Body of pancreas (tissue), 4 donors: ENCODE results near the gene SFR1. TPM values are rescaled to one million over a fixed set of nuclear protein-coding genes. Genes with fewer than 3 reads are reported as not detected.

Experiments
- ATAC-seq: fragments of 150-250 bp; one replicate; pipeline ENCODE4 v1.9.1; 2016
- DNase-seq, 4 donors: peaks; one replicate each; pipeline ENCODE4 v3.0.0-alpha.2; 2019
- H3K27ac ChIP-seq, 4 donors: fragments of 200-600 bp; sonication (generic); 1 replicate in 3 of 4; 2 replicates in 1 of 4; pipeline versions ENCODE4 v1.5.1 to v1.6.1; 2016 to 2019; ENCODE audit warnings: mild to moderate bottlenecking in 1 of 4, mixed read lengths in 1 of 4, moderate library complexity in 1 of 4
- H3K27me3 ChIP-seq, 2 donors: fragments of 200-600 bp; sonication (generic); one replicate each; pipeline ENCODE4 v1.6.0; 2016; ENCODE audit warnings: mild to moderate bottlenecking in 1 of 2
- H3K36me3 ChIP-seq, 2 donors: fragments of 200-600 bp; sonication (generic); replicated peaks in 1 of 2; 2 replicates each; pipeline ENCODE4 v1.5.1; 2016; ENCODE audit warnings: low read depth in 2 of 2; ENCODE audit not compliant: insufficient read depth in 1 of 2
- H3K4me1 ChIP-seq: fragments of 200-600 bp; sonication (generic); one replicate; pipeline ENCODE4 v1.6.0; 2016
- H3K4me3 ChIP-seq, 2 donors: fragments of 200-600 bp; sonication (generic); 1 replicate in 1 of 2; 2 replicates in 1 of 2; pipeline ENCODE4 v1.5.1; 2016 to 2019
- H3K9me3 ChIP-seq, 3 donors: fragments of 200-600 bp; sonication (generic); 1 replicate in 2 of 3; 2 replicates in 1 of 3; pipeline ENCODE4 v1.5.1; 2016
- POLR2A ChIP-seq, 3 donors: fragments of 450-650 bp; IDR thresholded peaks; one replicate each; pipeline ENCODE4 v1.6.1; 2016; ENCODE audit warnings: antibody characterized with exemption in 3 of 3, mild to moderate bottlenecking in 2 of 3
- WGBS, 2 donors: methylation state at CpG; one replicate each; pipeline ENCODE4 v1.1.5; 2017; 5-methylcytosine and 5-hydroxymethylcytosine counted together
- intact Hi-C: fragments of 100-400 bp; cut with DNase I; formaldehyde crosslinking; loops from one replicate; pipeline ENCODE4 v1.15.1; 2023
- total RNA-seq, 2 donors: library from RNA; depleted of rRNA; stranded (reverse); fragments of >200 nt; gene quantifications; one replicate each; pipeline ENCODE4 v1.1.0, GENCODE V29; 2016
- TF ChIP-seq, protein P1 (sequence below), 7 experiments: fragments of 450-650 bp in 4 of 7; fragments of 200-600 bp in 3 of 7; sonication (generic) in 3 of 7; IDR thresholded peaks; one replicate each; pipeline ENCODE4 v1.5.1; 2016 to 2019; ENCODE audit warnings: antibody characterized with exemption in 7 of 7

The SFR1 gene
- total RNA-seq, 2 donors from 2014 or later = 3.3 to 5.2 TPM

DNA sequence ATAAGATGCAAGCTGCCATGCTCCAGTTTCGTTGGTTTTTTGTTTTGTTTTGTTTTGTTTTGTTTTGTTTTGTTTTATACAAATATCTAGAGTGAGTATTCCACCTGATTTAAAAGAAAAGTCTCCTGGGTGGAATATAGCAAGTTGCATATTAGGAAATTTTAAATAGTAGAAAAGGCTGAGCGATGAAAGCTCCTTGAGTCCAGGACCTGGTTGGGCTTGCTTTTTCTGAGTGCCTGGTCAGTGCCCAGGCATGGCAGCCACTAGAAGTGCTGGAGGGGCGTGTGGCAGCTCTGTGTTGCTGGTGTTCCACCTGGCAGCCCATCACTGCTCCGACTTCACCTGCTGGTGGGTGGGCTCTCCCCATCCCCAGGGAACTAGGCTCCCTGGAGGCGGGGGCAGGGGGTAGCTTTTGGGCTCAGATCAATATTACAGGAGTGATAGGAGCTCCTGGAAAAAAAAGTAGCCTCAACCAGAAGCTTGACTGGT lies 44.3 kb upstream of the SFR1 start:
- intact Hi-C loops = no loop called here
- ATAC-seq (no peak), DNase-seq (no peak)
- Histone ChIP-seq H3K4me1 (no peaks in the 10 kb centered on the region), H3K9me3 (no peaks in the 10 kb centered on the region), H3K27me3 (no peaks in the 10 kb centered on the region), H3K27ac (no peak overlapping the region), H3K4me3 (no peak overlapping the region), H3K36me3 (no peaks in the 10 kb centered on the region)
- no peak for TF ChIP-seq POLR2A (IDR thresholded peaks at IDR 0.05)
- TF ChIP-seq, protein P1, sequence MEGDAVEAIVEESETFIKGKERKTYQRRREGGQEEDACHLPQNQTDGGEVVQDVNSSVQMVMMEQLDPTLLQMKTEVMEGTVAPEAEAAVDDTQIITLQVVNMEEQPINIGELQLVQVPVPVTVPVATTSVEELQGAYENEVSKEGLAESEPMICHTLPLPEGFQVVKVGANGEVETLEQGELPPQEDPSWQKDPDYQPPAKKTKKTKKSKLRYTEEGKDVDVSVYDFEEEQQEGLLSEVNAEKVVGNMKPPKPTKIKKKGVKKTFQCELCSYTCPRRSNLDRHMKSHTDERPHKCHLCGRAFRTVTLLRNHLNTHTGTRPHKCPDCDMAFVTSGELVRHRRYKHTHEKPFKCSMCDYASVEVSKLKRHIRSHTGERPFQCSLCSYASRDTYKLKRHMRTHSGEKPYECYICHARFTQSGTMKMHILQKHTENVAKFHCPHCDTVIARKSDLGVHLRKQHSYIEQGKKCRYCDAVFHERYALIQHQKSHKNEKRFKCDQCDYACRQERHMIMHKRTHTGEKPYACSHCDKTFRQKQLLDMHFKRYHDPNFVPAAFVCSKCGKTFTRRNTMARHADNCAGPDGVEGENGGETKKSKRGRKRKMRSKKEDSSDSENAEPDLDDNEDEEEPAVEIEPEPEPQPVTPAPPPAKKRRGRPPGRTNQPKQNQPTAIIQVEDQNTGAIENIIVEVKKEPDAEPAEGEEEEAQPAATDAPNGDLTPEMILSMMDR (IDR thresholded peaks at IDR 0.05) = no peak
- 75 to 78% methylated on average over 5 of the region's 5 CpGs for WGBS, 2 donors

DNA sequence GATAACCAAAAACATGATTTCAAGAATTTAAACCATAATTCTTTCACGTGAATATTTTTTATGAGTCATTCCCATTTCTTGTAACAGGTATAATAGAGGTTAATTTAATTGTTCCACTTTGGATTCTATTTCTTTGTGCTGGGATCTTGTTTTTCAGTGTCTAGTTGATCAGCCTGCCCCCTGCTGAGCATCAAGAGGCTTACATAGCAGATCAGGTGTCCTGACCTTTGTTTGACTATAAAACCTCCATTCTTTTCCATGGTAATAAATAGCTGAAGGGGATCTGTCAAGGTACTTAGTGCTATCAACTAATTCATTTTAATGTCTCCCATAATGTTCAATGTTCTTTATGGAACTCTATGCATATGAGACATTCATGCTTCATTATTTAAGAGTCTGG lies 41.2 kb upstream of the SFR1 start:
- peaks cover 8% of the 10 kb centered on the region for H3K4me1 ChIP-seq
- no peak for TF ChIP-seq POLR2A (IDR thresholded peaks at IDR 0.05)
- TF ChIP-seq, protein P1 (IDR thresholded peaks at IDR 0.05) = peak in 6 of 7 experiments; percentile 27 to 49 (median 36)
- H3K9me3 ChIP-seq = no peaks in the 10 kb centered on the region
- intact Hi-C loops = no loop called here
- no peaks in the 10 kb centered on the region for H3K27me3 ChIP-seq
- no peak for ATAC-seq
- WGBS, 2 donors = 24 to 26% methylated on average over 1 of the region's 1 CpG
- DNase-seq = peak in 3 of 4 donors; percentile 22 to 47 (median 33)
- no peak overlapping the region for H3K27ac ChIP-seq
- H3K36me3 ChIP-seq = no peaks in the 10 kb centered on the region
- no peak overlapping the region for H3K4me3 ChIP-seq

DNA sequence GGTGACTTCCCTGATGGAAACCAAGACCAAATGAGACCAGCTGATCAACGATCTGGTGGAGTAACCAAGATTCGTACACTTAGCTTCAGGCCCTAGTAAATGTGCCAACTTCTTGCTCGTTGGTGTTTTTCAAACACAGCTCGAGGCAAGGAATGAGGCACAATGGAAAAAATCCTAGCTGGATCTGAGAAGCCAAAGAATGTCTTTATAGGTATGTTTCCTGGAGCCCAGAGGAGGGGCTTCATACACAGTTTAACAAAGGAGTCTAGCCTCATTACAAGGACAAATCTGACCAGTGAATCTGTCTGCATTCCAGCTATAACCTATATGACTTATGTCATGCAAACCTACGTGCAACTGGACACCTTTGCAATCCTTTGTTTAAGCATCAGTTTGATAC lies 40.0 kb upstream of the SFR1 start:
- intact Hi-C loops = no loop called here
- TF ChIP-seq POLR2A (IDR thresholded peaks at IDR 0.05) = no peak
- TF ChIP-seq, protein P1 (IDR thresholded peaks at IDR 0.05) = no peak
- no peak overlapping the region for H3K27ac ChIP-seq
- no peaks in the 10 kb centered on the region for H3K9me3 ChIP-seq
- no peak overlapping the region for H3K4me3 ChIP-seq
- H3K4me1 ChIP-seq = peaks cover 8% of the 10 kb centered on the region
- no peaks in the 10 kb centered on the region for H3K36me3 ChIP-seq
- ATAC-seq = no peak
- WGBS, 2 donors = 70 to 73% methylated on average over 5 of the region's 5 CpGs
- DNase-seq = no peak
- no peaks in the 10 kb centered on the region for H3K27me3 ChIP-seq

DNA sequence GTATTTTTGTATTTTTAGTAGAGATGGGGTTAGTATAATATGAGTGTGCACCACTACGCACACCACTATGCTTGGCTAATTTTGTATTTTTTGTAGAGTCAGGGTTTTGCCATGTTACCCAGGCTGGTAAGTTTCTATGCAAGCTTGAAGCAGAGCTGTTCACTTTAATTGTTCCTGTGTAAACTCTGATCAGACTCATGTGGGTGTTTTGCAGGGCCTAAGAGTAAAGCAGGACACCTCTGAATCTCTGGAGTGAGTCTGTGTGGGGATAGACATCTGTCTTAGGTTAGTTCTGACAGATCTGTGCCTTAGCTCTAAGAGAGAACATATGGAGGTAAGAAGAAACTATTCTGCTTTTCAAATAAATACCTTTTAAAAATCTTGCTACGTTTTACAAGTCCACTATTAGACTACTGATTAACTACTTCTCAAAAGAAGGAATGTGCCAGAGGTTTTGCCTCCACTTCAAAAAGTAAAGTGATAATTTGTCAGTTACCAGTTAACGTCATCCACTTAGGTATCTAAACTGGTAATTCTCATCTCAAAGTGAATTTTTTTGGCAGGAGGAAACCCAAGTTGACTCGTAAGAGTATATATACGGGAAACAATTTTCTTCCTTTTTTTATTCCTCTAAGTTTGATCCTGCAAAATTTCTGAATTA lies 37.4 kb upstream of the SFR1 start:
- WGBS, 2 donors = 54 to 58% methylated on average over 5 of the region's 5 CpGs
- Histone ChIP-seq H3K27me3 (no peaks in the 10 kb centered on the region), H3K27ac (no peak overlapping the region), H3K36me3 (no peaks in the 10 kb centered on the region), H3K4me3 (no peak overlapping the region), H3K9me3 (no peaks in the 10 kb centered on the region), H3K4me1 (peaks cover 8% of the 10 kb centered on the region)
- ATAC-seq (no peak), DNase-seq (no peak)
- intact Hi-C loops = no loop called here
- TF ChIP-seq, protein P1 (IDR thresholded peaks at IDR 0.05) = no peak
- no peak for TF ChIP-seq POLR2A (IDR thresholded peaks at IDR 0.05)
